A172 (cell line): ENCODE measurements around the gene COL3A1. TPM values are rescaled to one million over a fixed set of nuclear protein-coding genes. Genes with fewer than 3 reads are reported as not detected.

Experiments used
- total RNA-seq: library from RNA; depleted of rRNA; stranded (reverse); fragments of >200 nt; shearing (Covaris generic); gene quantifications from 2 replicates; pipeline ENCODE4 v1.2.3, GENCODE V29; 2014; rRNA removed

COL3A1 gene
- total RNA-seq, 1 experiment from 2014 or later, result 563 TPM

Other genes starting within 250 kb of the COL3A1 start
- gene COL5A2, start 205.4 kb downstream of the COL3A1 start, total RNA-seq, result 955 and 1,017 TPM in 2 replicates